ENCODE results near the gene PGAP6. TPM values are rescaled to one million over a fixed set of nuclear protein-coding genes. Genes with fewer than 3 reads are reported as not detected.
"Not testable (repeated sequence)": the region's sequence is repeated elsewhere in the genome, so short reads cannot be mapped to it uniquely, and the experiment has no call there.

PGAP6 gene
- total and polyA plus RNA-seq, 5 donors from 2014 or later: 7.8 to 71.4 (median 42.5) TPM

DNA sequence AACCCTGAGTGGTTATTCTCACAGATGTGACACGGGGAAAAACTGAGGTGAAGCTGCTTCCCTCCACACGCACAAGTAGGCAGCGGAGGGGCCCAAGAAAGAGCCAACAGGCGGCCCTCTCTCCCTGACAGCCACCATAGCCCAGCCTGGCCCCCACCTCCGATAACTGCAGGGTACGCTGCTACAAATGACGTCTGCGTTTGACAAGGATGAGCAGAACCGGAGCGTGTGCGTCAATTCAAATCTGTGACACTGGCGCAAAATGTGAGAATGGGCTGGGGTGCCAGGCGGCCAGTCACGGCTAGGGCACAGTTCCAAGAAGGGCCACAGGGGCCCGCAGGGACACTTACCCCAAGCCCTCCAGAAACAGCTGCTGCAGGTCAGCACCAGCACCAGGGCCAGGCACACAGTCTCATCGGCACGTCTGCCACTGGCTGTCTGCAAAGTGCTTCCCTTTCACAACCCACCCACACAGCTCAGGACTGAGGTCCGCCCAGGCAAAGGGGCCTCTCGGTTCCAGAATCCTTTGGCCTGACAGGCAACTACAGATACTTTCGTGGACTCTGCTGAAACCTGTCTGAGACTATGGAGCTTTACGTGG lies 43.7 kb downstream of the PGAP6 start:
- H3K36me3 Mint-ChIP-seq: peaks cover 10% of the 10 kb centered on the region
- Histone ChIP-seq H3K4me1 (ENCODE audit: control insufficient read depth, insufficient read depth, low read length, poor library complexity, severe bottlenecking) (peaks cover 32% of the 10 kb centered on the region), H3K36me3 (ENCODE audit: control insufficient read depth, insufficient read depth, low read length) (peaks cover 6% of the 10 kb centered on the region), H3K27me3 (ENCODE audit: control insufficient read depth, insufficient read depth, low read length) (no peaks in the 10 kb centered on the region), H3K4me3 (ENCODE audit: low read depth, low read length) (no peak overlapping the region), H3K9me3 (ENCODE audit: control insufficient read depth in 2 of 2, low read length in 2 of 2) (no peaks in the 10 kb centered on the region), H3K27ac (ENCODE audit: insufficient read depth, low read length, poor library complexity, severe bottlenecking) (no peak overlapping the region)
- H3K27ac Mint-ChIP-seq: peak overlapping the region in 1 of 3 donors; percentile 48
- H3K9me3 Mint-ChIP-seq: no peaks in the 10 kb centered on the region
- ATAC-seq (ENCODE audit: low read depth in 2 of 2) (no peak), DNase-seq (no peak)
- H3K4me3 Mint-ChIP-seq: peak overlapping the region in 2 of 4 donors; percentile 35 to 43
- H3K27me3 Mint-ChIP-seq: no peaks in the 10 kb centered on the region
- H3K4me1 Mint-ChIP-seq: peaks cover 13 to 78% (median 48%) of the 10 kb centered on the region in 4 donors

GRCh38 chr16:337437-337836 lies 44.3 kb downstream of the PGAP6 start:
- no peaks in the 10 kb centered on the region for H3K27me3 Mint-ChIP-seq
- no peaks in the 10 kb centered on the region for H3K9me3 ChIP-seq (ENCODE audit: control insufficient read depth in 2 of 2, low read length in 2 of 2)
- H3K9me3 Mint-ChIP-seq: no peaks in the 10 kb centered on the region
- no peaks in the 10 kb centered on the region for H3K27me3 ChIP-seq (ENCODE audit: control insufficient read depth, insufficient read depth, low read length)
- no peak overlapping the region for H3K4me3 ChIP-seq (ENCODE audit: low read depth, low read length)
- DNase-seq (no peak), ATAC-seq (ENCODE audit: low read depth in 2 of 2) (no peak)
- H3K36me3 ChIP-seq (ENCODE audit: control insufficient read depth, insufficient read depth, low read length): peaks cover 4% of the 10 kb centered on the region
- H3K4me1 ChIP-seq (ENCODE audit: control insufficient read depth, insufficient read depth, low read length, poor library complexity, severe bottlenecking): peaks cover 32% of the 10 kb centered on the region
- H3K27ac ChIP-seq (ENCODE audit: insufficient read depth, low read length, poor library complexity, severe bottlenecking): no peak overlapping the region
- peak overlapping the region in 1 of 4 donors; percentile 46 for H3K4me3 Mint-ChIP-seq
- no peak overlapping the region for H3K27ac Mint-ChIP-seq
- H3K36me3 Mint-ChIP-seq: peaks cover 7% of the 10 kb centered on the region
- peaks cover 17 to 75% (median 44%) of the 10 kb centered on the region in 4 donors for H3K4me1 Mint-ChIP-seq

DNA sequence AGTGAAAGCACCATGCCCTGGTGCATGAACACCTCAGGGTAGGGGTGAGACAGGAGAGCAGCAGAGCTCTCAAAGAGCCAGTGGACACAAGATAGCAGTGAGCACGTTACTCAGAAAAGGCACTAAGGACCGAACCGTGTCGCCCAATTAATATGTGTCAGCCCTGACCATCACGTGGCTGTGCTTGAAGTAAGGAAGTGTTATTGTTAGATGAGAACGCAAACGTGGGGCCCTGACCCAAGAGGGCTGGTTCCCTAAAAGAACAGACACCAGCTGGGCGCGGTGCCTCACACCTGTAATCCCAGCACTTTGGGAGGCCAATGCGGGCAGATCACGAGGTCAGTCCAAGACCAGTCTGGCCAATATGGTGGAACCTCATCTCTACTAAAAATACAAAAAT lies 45.5 kb downstream of the PGAP6 start:
- Mint-ChIP-seq H3K27ac (peak overlapping the region in 1 of 3 donors; percentile 31), H3K9me3 (no peaks in the 10 kb centered on the region), H3K36me3 (peaks cover 3% of the 10 kb centered on the region), H3K27me3 (no peaks in the 10 kb centered on the region), H3K4me3 (peak overlapping the region in 1 of 4 donors; percentile 31), H3K4me1 (peaks cover 17 to 73% (median 38%) of the 10 kb centered on the region in 4 donors)
- H3K27ac ChIP-seq (ENCODE audit: insufficient read depth, low read length, poor library complexity, severe bottlenecking): no peak overlapping the region
- no peak overlapping the region for H3K4me3 ChIP-seq (ENCODE audit: low read depth, low read length)
- H3K36me3 ChIP-seq (ENCODE audit: control insufficient read depth, insufficient read depth, low read length): peaks cover under 1% of the 10 kb centered on the region
- H3K9me3 ChIP-seq (ENCODE audit: control insufficient read depth in 2 of 2, low read length in 2 of 2): no peaks in the 10 kb centered on the region
- DNase-seq (no peak), ATAC-seq (ENCODE audit: low read depth in 2 of 2) (no peak)
- no peaks in the 10 kb centered on the region for H3K27me3 ChIP-seq (ENCODE audit: control insufficient read depth, insufficient read depth, low read length)
- H3K4me1 ChIP-seq (ENCODE audit: control insufficient read depth, insufficient read depth, low read length, poor library complexity, severe bottlenecking): peaks cover 32% of the 10 kb centered on the region

- not testable (repeated sequence) for H3K36me3 Mint-ChIP-seq; H3K36me3 ChIP-seq (ENCODE audit: control insufficient read depth, insufficient read depth, low read length); ATAC-seq (ENCODE audit: low read depth in 2 of 2); H3K27ac ChIP-seq (ENCODE audit: insufficient read depth, low read length, poor library complexity, severe bottlenecking); H3K9me3 ChIP-seq (ENCODE audit: control insufficient read depth in 2 of 2, low read length in 2 of 2); H3K27me3 ChIP-seq (ENCODE audit: control insufficient read depth, insufficient read depth, low read length); H3K9me3 Mint-ChIP-seq; H3K4me3 ChIP-seq (ENCODE audit: low read depth, low read length); DNase-seq; H3K27me3 Mint-ChIP-seq
- H3K4me1 Mint-ChIP-seq: peaks cover 17 to 78% (median 44%) of the 10 kb centered on the region in 4 donors
- H3K27ac Mint-ChIP-seq: peak overlapping the region in 1 of 3 donors; percentile 55
- H3K4me3 Mint-ChIP-seq: peak overlapping the region in 2 of 4 donors; percentile 22 to 44
- H3K4me1 ChIP-seq (ENCODE audit: control insufficient read depth, insufficient read depth, low read length, poor library complexity, severe bottlenecking): peaks cover 31% of the 10 kb centered on the region
These were observed 46.7 kb downstream of the PGAP6 start for GRCh38 chr16:334861-335632.

DNA sequence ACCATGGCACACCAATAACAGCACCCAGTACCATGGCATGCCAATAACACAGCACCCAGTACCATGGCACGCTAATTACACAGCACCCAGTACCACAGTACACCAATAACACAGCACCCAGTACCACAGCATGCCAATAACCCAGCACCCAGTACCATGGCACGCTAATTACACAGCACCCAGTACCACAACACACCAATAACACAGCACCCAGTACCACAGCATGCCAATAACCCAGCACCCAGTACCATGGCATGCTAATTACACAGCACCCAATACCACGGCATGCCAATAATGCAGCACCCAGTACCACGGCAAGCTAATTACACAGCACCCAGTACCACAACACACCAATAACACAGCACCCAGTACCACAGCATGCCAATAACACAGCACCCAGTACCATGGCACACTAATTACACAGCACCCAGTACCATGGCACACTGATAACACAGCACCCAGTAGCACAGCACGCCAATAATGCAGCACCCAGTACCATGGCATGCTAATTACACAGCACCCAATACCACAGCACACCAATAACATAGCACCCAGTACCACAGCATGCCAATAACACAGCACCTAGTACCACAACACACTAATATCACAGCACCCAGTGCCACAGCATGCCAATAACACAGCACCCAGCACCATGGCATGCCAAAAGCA lies 47.5 kb downstream of the PGAP6 start:
- H3K27ac ChIP-seq (ENCODE audit: insufficient read depth, low read length, poor library complexity, severe bottlenecking); H3K27me3 ChIP-seq (ENCODE audit: control insufficient read depth, insufficient read depth, low read length); ATAC-seq (ENCODE audit: low read depth in 2 of 2); H3K36me3 ChIP-seq (ENCODE audit: control insufficient read depth, insufficient read depth, low read length); DNase-seq; H3K9me3 Mint-ChIP-seq; H3K36me3 Mint-ChIP-seq; H3K4me3 ChIP-seq (ENCODE audit: low read depth, low read length); H3K9me3 ChIP-seq (ENCODE audit: control insufficient read depth in 2 of 2, low read length in 2 of 2); H3K27me3 Mint-ChIP-seq: not testable (repeated sequence)
- H3K27ac Mint-ChIP-seq: peak overlapping the region in 1 of 3 donors; percentile 6
- H3K4me1 Mint-ChIP-seq: peaks cover 11 to 74% (median 38%) of the 10 kb centered on the region in 4 donors
- peak overlapping the region in 1 of 4 donors; percentile 22 for H3K4me3 Mint-ChIP-seq
- peaks cover 23% of the 10 kb centered on the region for H3K4me1 ChIP-seq (ENCODE audit: control insufficient read depth, insufficient read depth, low read length, poor library complexity, severe bottlenecking)

DNA sequence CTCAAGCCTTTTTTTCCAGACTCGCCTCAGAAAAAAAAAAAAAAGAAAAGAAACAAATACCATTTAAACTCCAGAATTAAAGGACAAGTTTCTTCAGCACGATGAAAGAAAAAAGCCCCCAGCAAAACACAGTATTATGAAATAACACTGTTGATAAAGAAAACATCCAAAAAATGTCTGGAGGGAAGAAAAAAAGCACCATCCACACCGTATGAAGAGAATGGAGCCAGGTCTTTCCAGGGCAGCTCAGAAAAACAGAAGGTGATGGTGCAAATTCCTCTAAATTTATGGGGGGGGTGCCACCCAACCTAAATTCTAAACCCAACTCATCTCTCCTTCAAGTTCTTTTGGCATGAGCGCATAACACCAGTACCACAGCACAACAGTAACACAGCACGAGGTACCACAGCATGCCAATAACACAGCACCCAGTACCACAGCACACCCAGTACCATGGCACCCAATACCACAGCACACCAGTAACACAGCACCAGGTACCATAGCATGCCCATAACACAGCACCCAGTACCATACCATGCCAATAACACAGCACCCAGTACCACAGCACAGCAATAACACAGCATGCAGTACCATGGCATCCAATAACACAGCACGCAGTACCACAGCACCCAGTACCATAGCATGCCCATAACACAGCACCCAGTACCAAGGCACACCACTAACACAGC lies 48.2 kb downstream of the PGAP6 start:
- peaks cover 3% of the 10 kb centered on the region for H3K36me3 ChIP-seq (ENCODE audit: control insufficient read depth, insufficient read depth, low read length)
- H3K9me3 Mint-ChIP-seq: no peaks in the 10 kb centered on the region
- ATAC-seq (ENCODE audit: low read depth in 2 of 2) (no peak), DNase-seq (no peak)
- H3K27me3 ChIP-seq (ENCODE audit: control insufficient read depth, insufficient read depth, low read length): no peaks in the 10 kb centered on the region
- peak overlapping the region in 1 of 3 donors; percentile 10 for H3K27ac Mint-ChIP-seq
- no peaks in the 10 kb centered on the region for H3K27me3 Mint-ChIP-seq
- no peaks in the 10 kb centered on the region for H3K36me3 Mint-ChIP-seq
- H3K27ac ChIP-seq (ENCODE audit: insufficient read depth, low read length, poor library complexity, severe bottlenecking): no peak overlapping the region
- H3K4me3 ChIP-seq (ENCODE audit: low read depth, low read length): no peak overlapping the region
- no peaks in the 10 kb centered on the region for H3K9me3 ChIP-seq (ENCODE audit: control insufficient read depth in 2 of 2, low read length in 2 of 2)
- H3K4me1 Mint-ChIP-seq: peaks cover 11 to 71% (median 35%) of the 10 kb centered on the region in 4 donors
- H3K4me3 Mint-ChIP-seq: no peak overlapping the region
- H3K4me1 ChIP-seq (ENCODE audit: control insufficient read depth, insufficient read depth, low read length, poor library complexity, severe bottlenecking): peaks cover 22% of the 10 kb centered on the region

- not testable (repeated sequence) for ATAC-seq (ENCODE audit: low read depth in 2 of 2); H3K4me3 ChIP-seq (ENCODE audit: low read depth, low read length); H3K4me3 Mint-ChIP-seq; DNase-seq; H3K27me3 ChIP-seq (ENCODE audit: control insufficient read depth, insufficient read depth, low read length); H3K9me3 ChIP-seq (ENCODE audit: control insufficient read depth in 2 of 2, low read length in 2 of 2); H3K36me3 ChIP-seq (ENCODE audit: control insufficient read depth, insufficient read depth, low read length); H3K27me3 Mint-ChIP-seq; H3K36me3 Mint-ChIP-seq; H3K27ac Mint-ChIP-seq; H3K27ac ChIP-seq (ENCODE audit: insufficient read depth, low read length, poor library complexity, severe bottlenecking); H3K9me3 Mint-ChIP-seq
- H3K4me1 ChIP-seq (ENCODE audit: control insufficient read depth, insufficient read depth, low read length, poor library complexity, severe bottlenecking): peaks cover 25% of the 10 kb centered on the region
- H3K4me1 Mint-ChIP-seq: peaks cover 11 to 73% (median 39%) of the 10 kb centered on the region in 4 donors
These were observed 50.5 kb downstream of the PGAP6 start for GRCh38 chr16:331181-331814.

Measured in CD4-positive, CD25-positive, alpha-beta regulatory T cell (primary cell).